ENCODE results near the gene MMP25.
A peak's percentile ranks its signal among the peaks of the same experiment; 100 is the strongest.

The MMP25 gene

GRCh38 chr16:3059041-3059722 is 12.8 kb downstream of the MMP25 start:
- Histone ChIP-seq H3K27me3 (replicated peaks; ENCODE audit: control insufficient read depth, insufficient read depth, low read length) (no peaks in the 10 kb centered on the region), H3K36me3 (ENCODE audit: control insufficient read depth, insufficient read depth, low read length) (no peaks in the 10 kb centered on the region; the same call in 1 of the 2 replicates), H3K4me3 (replicated peaks; ENCODE audit: low read depth, low read length) (peak overlapping the region; percentile 98)
- DNase-seq (ENCODE audit: extremely low read depth, insufficient read length): peak; percentile 88
- peak; percentile 38 for TF ChIP-seq CTCF (IDR thresholded peaks at IDR 0.05; ENCODE audit: insufficient read depth, low read length, poor library complexity, severe bottlenecking)

DNA sequence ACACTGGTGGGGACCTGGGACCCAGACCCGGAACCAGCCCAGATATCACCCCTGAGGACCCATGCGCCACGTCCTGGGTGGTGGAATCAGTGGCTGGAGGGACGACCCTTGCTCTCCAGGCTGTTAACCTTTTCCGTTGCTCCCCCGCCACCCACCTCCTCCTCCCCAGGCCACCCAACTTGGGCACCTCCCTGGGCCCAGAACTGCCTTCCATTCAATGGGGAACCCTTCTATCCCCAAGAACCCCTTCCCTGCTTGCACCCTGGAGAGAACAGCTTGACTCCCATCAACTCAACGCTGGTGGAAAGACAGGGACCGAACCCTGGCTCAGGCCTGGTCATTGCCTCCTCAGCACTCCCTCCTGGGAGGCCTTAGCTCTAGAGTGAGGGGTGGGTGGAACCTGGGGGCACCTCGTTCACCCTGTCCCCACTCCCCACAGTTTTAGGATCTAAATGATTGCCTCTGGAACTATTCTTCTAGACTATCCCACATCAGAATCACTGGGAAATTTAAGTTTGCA is 13.4 kb downstream of the MMP25 start:
- peak overlapping the region; percentile 98 for H3K4me3 ChIP-seq (replicated peaks; ENCODE audit: low read depth, low read length)
- TF ChIP-seq CTCF (IDR thresholded peaks at IDR 0.05; ENCODE audit: insufficient read depth, low read length, poor library complexity, severe bottlenecking): no peak
- no peaks in the 10 kb centered on the region for H3K27me3 ChIP-seq (replicated peaks; ENCODE audit: control insufficient read depth, insufficient read depth, low read length)
- DNase-seq (ENCODE audit: extremely low read depth, insufficient read length): no peak
- H3K36me3 ChIP-seq (ENCODE audit: control insufficient read depth, insufficient read depth, low read length): no peaks in the 10 kb centered on the region; the same call in 1 of the 2 replicates

DNA sequence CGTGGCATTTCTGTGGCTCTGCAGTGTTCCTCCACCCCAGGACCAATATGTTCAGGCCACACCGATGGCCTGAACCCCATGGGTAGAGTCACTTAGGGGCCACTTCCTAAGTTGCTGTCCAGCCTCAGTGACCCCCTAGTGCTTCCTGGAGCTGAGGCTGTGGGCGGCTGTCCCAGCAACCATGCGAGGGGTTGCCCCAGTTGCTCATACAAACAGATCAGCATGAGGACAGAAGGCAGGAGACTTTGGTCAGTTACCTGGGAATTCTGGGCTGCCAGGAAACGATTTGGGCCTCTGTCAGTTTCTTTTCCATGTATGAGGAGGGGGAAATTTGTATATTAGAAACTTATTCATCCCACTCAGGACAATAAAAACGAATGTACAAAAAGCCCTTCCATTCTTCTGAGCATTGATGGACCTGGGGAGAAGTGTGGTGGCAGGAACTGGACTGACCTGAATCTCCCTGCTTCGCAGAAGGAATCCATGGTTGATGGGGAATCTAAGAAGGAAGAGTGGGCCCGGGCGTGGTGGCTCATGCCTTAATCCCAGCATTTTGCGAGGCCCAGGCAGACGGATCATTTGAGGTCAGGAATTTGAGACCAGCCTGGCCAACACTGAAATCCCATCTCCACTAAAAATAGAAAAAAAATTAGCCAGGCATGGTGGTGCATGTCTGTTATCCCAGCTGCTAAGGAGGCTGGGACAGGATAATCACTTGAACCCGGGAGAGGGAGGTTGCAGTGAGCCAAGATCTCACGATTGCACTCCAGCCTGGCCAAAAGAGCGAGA is 14.2 kb downstream of the MMP25 start:
- TF ChIP-seq CTCF (IDR thresholded peaks at IDR 0.05; ENCODE audit: insufficient read depth, low read length, poor library complexity, severe bottlenecking): no peak
- Histone ChIP-seq H3K36me3 (ENCODE audit: control insufficient read depth, insufficient read depth, low read length) (no peaks in the 10 kb centered on the region; the same call in 1 of the 2 replicates), H3K27me3 (replicated peaks; ENCODE audit: control insufficient read depth, insufficient read depth, low read length) (no peaks in the 10 kb centered on the region), H3K4me3 (replicated peaks; ENCODE audit: low read depth, low read length) (no peak overlapping the region)
- no peak for DNase-seq (ENCODE audit: extremely low read depth, insufficient read length)

DNA sequence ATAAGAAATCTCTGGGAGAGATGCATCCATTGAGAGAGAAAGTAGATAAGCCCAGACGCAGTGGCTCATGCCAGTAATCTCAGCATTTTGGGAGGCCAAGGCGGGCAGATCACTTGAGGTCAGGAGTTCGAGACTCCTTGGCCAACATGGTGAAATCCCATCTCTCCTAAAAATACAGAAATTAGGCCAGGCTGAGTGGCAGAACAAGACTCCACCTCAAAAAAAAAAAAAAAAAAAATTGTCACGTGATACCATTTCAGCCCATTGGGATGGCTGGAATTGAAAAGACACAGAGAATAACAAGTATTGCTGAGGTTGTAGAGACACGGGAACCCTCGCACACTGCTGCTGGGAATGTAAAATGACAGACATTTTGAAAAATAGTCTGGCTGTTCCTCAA is 16.2 kb downstream of the MMP25 start:
- no peak for DNase-seq (ENCODE audit: extremely low read depth, insufficient read length)
- H3K36me3 ChIP-seq (ENCODE audit: control insufficient read depth, insufficient read depth, low read length): no peaks in the 10 kb centered on the region
- no peaks in the 10 kb centered on the region for H3K27me3 ChIP-seq (replicated peaks; ENCODE audit: control insufficient read depth, insufficient read depth, low read length)
- H3K4me3 ChIP-seq (replicated peaks; ENCODE audit: low read depth, low read length): no peak overlapping the region
- no peak for TF ChIP-seq CTCF (IDR thresholded peaks at IDR 0.05; ENCODE audit: insufficient read depth, low read length, poor library complexity, severe bottlenecking)

- H3K4me3 ChIP-seq (replicated peaks; ENCODE audit: low read depth, low read length): no peak overlapping the region
- no peak for DNase-seq (ENCODE audit: extremely low read depth, insufficient read length)
Measured at GRCh38 chr16:3063625-3064386, 17.4 kb downstream of the MMP25 start.

More at GRCh38 chr16:3063625-3064386, 17.4 kb downstream of the MMP25 start:
- no peaks in the 10 kb centered on the region for H3K27me3 ChIP-seq (replicated peaks; ENCODE audit: control insufficient read depth, insufficient read depth, low read length)
- no peak for TF ChIP-seq CTCF (IDR thresholded peaks at IDR 0.05; ENCODE audit: insufficient read depth, low read length, poor library complexity, severe bottlenecking)
- peaks cover 3% of the 10 kb centered on the region for H3K36me3 ChIP-seq (ENCODE audit: control insufficient read depth, insufficient read depth, low read length)

All from GM06990 (cell line).